Stomach (tissue), 4 donors: Measurements from ENCODE around the gene OTOS.

ENCODE experiments used
- EP300 ChIP-seq: sonication (generic); formaldehyde crosslinking; IDR thresholded peaks from one replicate; pipeline ENCODE4 v1.6.1; 2017; ENCODE audit warnings: antibody characterized with exemption
- POLR2A ChIP-seq, 4 donors: fragments of 450-650 bp; IDR thresholded peaks; one replicate each; pipeline ENCODE4 v1.6.1; 2016; ENCODE audit warnings: antibody characterized with exemption in 4 of 4, control low read depth in 2 of 4, mild to moderate bottlenecking in 1 of 4, moderate library complexity in 1 of 4
- POLR2AphosphoS5 ChIP-seq, 3 donors: sonication (generic); formaldehyde crosslinking; IDR thresholded peaks; one replicate each; pipeline ENCODE4 v1.6.1; 2016; ENCODE audit warnings: antibody characterized with exemption in 3 of 3
- TF ChIP-seq, protein P1 (sequence below), 7 experiments: fragments of 450-650 bp in 4 of 7; fragments of 200-600 bp in 3 of 7; sonication (generic) in 3 of 7; IDR thresholded peaks; one replicate each; pipeline ENCODE4 v1.5.1; 2016 to 2019; ENCODE audit warnings: antibody characterized with exemption in 7 of 7, control low read depth in 2 of 7, mild to moderate bottlenecking in 1 of 7

DNA sequence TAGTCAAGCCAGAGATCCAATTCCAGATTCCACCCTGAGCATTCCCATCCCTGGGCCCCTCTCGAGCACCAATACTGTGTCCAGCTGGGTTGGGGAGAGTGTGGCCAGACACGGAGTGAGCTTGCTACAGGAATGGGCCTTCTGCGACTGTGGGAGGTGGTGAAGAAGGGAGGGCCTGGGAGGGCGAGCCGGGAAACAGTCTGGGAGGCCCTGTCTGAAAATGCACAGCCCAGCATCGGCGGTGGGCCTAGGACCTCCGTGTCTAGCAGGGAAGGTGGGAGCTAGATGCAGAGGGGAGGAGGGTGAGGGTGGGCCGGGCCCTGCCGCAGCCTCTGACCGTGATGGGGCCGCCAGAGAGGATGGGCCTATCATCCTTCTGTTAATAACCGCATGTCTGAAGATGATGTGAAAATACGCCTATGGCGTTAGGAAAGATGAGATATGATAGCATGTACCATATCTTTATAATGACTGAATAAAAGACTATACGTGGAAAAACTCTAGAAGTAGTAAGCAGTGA lies 1.9 kb upstream of the OTOS start:
- no peak for TF ChIP-seq POLR2AphosphoS5 (IDR thresholded peaks at IDR 0.05)
- no peak for TF ChIP-seq POLR2A (IDR thresholded peaks at IDR 0.05)
- TF ChIP-seq, protein P1, sequence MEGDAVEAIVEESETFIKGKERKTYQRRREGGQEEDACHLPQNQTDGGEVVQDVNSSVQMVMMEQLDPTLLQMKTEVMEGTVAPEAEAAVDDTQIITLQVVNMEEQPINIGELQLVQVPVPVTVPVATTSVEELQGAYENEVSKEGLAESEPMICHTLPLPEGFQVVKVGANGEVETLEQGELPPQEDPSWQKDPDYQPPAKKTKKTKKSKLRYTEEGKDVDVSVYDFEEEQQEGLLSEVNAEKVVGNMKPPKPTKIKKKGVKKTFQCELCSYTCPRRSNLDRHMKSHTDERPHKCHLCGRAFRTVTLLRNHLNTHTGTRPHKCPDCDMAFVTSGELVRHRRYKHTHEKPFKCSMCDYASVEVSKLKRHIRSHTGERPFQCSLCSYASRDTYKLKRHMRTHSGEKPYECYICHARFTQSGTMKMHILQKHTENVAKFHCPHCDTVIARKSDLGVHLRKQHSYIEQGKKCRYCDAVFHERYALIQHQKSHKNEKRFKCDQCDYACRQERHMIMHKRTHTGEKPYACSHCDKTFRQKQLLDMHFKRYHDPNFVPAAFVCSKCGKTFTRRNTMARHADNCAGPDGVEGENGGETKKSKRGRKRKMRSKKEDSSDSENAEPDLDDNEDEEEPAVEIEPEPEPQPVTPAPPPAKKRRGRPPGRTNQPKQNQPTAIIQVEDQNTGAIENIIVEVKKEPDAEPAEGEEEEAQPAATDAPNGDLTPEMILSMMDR (IDR thresholded peaks at IDR 0.05): no peak
- no peak for TF ChIP-seq EP300
